ENCODE data around the gene UBC. TPM values are rescaled to one million over a fixed set of nuclear protein-coding genes. Genes with fewer than 3 reads are reported as not detected.

UBC gene
- total RNA-seq, 1 donor from 2014 or later: 1,249 TPM

DNA sequence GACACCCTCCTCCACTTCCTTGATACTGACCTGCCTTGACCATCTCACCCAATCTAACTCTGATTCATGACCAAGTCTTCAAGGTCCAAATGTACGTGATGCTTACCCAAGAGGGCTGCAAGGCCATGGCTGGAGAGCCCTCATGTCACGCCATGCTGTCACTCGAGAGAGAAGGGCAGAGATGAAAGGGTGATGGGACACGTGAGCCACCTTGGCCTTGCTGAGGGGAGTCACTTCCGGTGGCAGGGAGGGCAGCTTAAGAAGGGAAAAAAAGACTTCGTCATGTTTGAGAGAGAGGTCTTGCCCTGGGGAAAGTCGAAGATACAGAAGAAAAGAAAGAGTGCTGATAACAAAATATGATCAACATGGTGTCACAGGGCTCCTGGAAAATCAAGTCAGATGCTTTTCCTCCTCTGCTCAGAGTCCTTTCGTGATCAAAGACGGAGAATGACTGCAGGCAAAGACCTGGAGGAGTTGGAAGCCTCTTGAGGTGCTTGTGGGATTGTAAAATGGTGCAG is 47.5 kb downstream of the UBC start:
- Mint-ChIP-seq H3K36me3 (ENCODE audit: unreplicated experiment) (no peaks in the 10 kb centered on the region), H3K4me3 (ENCODE audit: unreplicated experiment) (no peak overlapping the region), H3K4me1 (ENCODE audit: unreplicated experiment) (peaks cover 20% of the 10 kb centered on the region), H3K27me3 (ENCODE audit: unreplicated experiment) (peaks cover 1% of the 10 kb centered on the region), H3K27ac (ENCODE audit: unreplicated experiment) (no peak overlapping the region), H3K9me3 (ENCODE audit: unreplicated experiment) (no peaks in the 10 kb centered on the region)
- DNase-seq (ENCODE audit: extremely low spot score, unreplicated experiment): no peak
- TF ChIP-seq, protein P1, sequence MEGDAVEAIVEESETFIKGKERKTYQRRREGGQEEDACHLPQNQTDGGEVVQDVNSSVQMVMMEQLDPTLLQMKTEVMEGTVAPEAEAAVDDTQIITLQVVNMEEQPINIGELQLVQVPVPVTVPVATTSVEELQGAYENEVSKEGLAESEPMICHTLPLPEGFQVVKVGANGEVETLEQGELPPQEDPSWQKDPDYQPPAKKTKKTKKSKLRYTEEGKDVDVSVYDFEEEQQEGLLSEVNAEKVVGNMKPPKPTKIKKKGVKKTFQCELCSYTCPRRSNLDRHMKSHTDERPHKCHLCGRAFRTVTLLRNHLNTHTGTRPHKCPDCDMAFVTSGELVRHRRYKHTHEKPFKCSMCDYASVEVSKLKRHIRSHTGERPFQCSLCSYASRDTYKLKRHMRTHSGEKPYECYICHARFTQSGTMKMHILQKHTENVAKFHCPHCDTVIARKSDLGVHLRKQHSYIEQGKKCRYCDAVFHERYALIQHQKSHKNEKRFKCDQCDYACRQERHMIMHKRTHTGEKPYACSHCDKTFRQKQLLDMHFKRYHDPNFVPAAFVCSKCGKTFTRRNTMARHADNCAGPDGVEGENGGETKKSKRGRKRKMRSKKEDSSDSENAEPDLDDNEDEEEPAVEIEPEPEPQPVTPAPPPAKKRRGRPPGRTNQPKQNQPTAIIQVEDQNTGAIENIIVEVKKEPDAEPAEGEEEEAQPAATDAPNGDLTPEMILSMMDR (IDR thresholded peaks at IDR 0.05): no peak

DNA sequence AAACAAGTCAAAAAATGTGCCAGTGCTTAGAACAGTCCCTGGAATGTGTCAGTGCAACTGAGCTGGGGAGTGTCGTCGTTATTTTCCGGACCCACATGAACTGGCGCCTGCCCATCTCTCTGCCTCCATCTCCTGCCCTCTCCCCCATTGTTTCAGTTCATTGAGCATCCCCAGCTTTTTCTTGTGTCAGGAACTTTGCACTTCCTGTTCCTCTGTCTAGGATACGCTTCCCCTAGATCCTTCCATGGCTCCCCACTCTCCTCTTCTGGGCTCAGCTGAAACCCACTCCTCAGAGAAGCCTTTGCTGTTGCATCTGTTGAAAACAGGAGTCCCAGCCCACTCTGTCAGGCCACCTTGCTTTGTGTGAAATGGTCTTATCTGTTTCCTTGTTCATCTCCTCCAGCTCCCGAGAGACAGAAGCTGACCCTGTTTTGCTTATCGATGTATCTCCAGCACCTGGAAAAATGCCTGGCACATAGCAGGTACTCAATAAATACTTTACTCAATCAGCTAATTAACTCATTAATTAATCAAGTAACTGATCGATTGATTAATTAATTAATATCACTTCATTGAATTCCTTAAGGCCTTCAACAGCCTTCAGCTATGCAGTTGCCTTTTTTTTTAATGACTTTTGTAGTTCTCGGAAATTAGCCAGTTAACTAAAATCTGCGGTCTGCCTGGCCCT is 48.1 kb downstream of the UBC start:
- DNase-seq (ENCODE audit: extremely low spot score, unreplicated experiment): no peak
- peaks cover 26% of the 10 kb centered on the region for H3K4me1 Mint-ChIP-seq (ENCODE audit: unreplicated experiment)
- TF ChIP-seq, protein P1 (IDR thresholded peaks at IDR 0.05): no peak
- no peaks in the 10 kb centered on the region for H3K27me3 Mint-ChIP-seq (ENCODE audit: unreplicated experiment)
- H3K36me3 Mint-ChIP-seq (ENCODE audit: unreplicated experiment): no peaks in the 10 kb centered on the region
- H3K27ac Mint-ChIP-seq (ENCODE audit: unreplicated experiment): no peak overlapping the region
- H3K9me3 Mint-ChIP-seq (ENCODE audit: unreplicated experiment): no peaks in the 10 kb centered on the region
- no peak overlapping the region for H3K4me3 Mint-ChIP-seq (ENCODE audit: unreplicated experiment)

DNA sequence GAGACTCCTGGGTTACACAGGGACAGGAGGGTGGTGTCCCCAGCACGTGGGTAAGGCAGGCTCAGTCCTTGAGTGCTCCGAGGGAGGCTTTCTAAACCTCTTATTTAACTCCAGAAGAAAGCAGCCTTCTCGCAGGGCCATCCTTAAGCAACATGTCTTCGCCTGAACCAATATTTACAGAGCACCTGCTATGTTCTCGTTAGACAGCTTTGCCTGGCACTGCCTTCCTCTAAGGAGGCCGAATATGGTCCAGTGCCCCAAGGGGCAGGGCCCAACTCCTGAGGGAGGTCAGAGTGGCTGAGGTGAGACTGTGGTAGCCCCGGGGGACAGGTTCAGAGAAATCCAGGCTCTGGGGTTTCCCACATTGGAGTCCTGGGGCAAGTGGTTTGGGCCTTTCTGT is 48.7 kb downstream of the UBC start:
- no peak for DNase-seq (ENCODE audit: extremely low spot score, unreplicated experiment)
- no peaks in the 10 kb centered on the region for H3K9me3 Mint-ChIP-seq (ENCODE audit: unreplicated experiment)
- no peak overlapping the region for H3K4me3 Mint-ChIP-seq (ENCODE audit: unreplicated experiment)
- H3K36me3 Mint-ChIP-seq (ENCODE audit: unreplicated experiment): no peaks in the 10 kb centered on the region
- no peak overlapping the region for H3K27ac Mint-ChIP-seq (ENCODE audit: unreplicated experiment)
- no peaks in the 10 kb centered on the region for H3K27me3 Mint-ChIP-seq (ENCODE audit: unreplicated experiment)
- H3K4me1 Mint-ChIP-seq (ENCODE audit: unreplicated experiment): peaks cover 29% of the 10 kb centered on the region
- TF ChIP-seq, protein P1 (IDR thresholded peaks at IDR 0.05): no peak

DNA sequence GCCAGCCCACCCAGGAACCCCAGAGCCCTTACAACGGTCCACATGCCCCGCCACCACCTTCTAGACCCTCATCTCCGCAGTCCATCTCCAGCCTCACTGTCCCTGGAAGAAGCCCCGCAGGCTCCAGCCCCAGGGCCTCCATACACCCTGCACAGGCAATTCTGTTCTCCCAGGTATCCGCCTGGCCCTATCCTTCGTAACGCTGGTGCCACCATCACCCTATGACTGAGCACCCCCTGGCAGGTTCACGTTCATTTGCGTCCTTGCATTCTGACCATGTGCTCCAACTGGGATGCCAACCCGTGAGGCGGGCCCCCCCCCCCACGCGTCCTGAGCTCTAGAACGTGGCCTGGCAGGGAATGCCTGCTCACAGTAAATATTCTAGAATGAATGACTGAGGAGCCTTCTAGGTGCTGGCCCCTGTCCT is 50.1 kb downstream of the UBC start:
- H3K4me1 Mint-ChIP-seq (ENCODE audit: unreplicated experiment): peaks cover 28% of the 10 kb centered on the region
- H3K27ac Mint-ChIP-seq (ENCODE audit: unreplicated experiment): peak overlapping the region; percentile 80
- no peaks in the 10 kb centered on the region for H3K36me3 Mint-ChIP-seq (ENCODE audit: unreplicated experiment)
- no peaks in the 10 kb centered on the region for H3K27me3 Mint-ChIP-seq (ENCODE audit: unreplicated experiment)
- H3K4me3 Mint-ChIP-seq (ENCODE audit: unreplicated experiment): peak overlapping the region; percentile 73
- no peak for DNase-seq (ENCODE audit: extremely low spot score, unreplicated experiment)
- no peaks in the 10 kb centered on the region for H3K9me3 Mint-ChIP-seq (ENCODE audit: unreplicated experiment)
- TF ChIP-seq, protein P1 (IDR thresholded peaks at IDR 0.05): no peak

DNA sequence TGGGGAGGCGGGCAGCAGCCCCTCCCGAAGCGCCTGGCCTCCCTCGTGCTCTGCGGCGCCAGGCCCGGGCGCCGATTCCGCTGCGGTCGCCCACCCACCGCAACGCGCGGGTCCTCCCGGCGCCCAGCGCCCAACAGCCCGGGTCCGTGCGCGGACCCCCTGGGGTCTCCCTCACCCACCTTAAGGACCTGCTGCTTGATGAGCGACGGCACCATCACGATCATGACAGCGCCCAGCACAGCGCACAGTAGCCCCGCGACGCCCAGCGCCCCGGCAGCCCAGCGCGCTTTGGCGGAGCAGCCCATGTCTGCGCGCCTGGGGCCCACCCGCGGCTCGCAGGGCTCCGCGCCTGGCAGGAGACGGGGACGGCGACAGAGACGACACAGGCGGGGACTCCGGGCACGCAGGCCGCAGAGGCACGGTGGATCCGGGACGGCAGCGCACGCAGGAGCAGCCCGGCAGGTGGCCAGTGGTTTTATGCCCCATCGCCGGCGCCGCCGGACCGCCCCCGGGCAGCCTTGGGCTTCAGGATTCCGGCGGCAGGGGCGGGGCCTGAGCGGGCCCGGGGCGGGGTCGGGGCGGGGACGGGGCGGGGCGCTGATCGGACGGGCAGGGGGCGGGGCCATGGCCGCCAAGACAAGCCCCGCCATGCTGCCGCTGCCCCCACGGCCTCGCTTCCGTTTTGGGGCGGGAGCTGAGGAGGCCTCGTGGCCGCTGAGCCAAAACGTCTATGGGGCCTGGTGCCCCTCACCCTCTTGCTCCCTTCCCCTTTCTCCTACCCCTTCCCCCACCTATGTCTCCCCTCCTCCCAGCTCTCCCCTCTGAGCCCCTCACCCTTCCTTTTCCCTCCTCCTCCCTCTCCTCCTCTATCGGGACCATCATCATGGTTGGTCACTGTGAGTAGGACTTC is 50.8 kb downstream of the UBC start, which contains the start of gene SCARB1:
TSS of gene SCARB1 (minus strand) at position 449 of the 910 bp plus-strand sequence. CDS start at position 305, 144 bp downstream.
- Mint-ChIP-seq H3K36me3 (ENCODE audit: unreplicated experiment) (no peaks in the 10 kb centered on the region), H3K9me3 (ENCODE audit: unreplicated experiment) (no peaks in the 10 kb centered on the region), H3K27me3 (ENCODE audit: unreplicated experiment) (no peaks in the 10 kb centered on the region), H3K4me3 (ENCODE audit: unreplicated experiment) (peak within 1 kb of the TSS; percentile 73), H3K4me1 (ENCODE audit: unreplicated experiment) (peaks cover 26% of the 10 kb centered on the region), H3K27ac (ENCODE audit: unreplicated experiment) (peak within 1 kb of the TSS; percentile 80)
- peak; percentile 94 for DNase-seq (ENCODE audit: extremely low spot score, unreplicated experiment)
- TF ChIP-seq, protein P1 (IDR thresholded peaks at IDR 0.05): no peak
